G401.6 (cell line): ENCODE measurements around the gene PRELID1.
A peak's percentile ranks its signal among the peaks of the same experiment; 100 is the strongest.
"Not testable (repeated sequence)": the region's sequence is repeated elsewhere in the genome, so short reads cannot be mapped to it uniquely, and the experiment has no call there.

Experiments
- FAIRE-seq: peaks from 2 replicates; lab custom pipeline; 2012; peaks lifted over from hg19 to GRCh38; lab: Jason Lieb, UNC

The PRELID1 gene

DNA sequence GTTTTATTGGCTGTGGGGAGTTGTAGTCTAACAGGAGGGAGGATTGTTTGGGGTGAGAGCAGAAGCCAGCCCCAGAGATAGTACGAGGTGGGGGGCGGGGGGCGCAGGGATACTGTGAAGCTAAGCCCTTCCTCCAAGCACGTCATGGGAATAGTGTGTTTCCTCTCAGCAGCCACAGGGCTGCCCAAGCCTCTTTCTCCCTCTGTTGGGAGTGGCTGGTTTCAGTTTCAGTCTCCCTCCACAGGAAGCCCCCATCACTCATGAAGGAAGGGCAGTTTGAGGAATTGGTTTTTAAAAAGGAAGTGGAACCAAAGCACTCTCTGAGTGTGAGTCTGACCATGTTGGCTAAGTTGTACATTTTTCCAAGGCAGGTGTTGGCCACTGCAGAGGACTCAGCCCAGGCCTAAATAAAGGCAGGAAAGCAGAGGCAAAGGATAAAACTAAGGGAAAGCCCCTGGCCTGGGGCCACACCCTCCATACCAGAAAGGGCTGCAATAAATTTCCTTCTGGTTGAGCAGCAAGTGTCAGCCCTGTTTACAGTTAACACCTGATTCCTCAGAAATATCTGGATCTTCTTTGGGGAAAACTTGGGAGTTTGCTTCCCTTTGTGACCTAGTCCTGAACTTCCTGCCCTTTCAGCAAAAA lies 3.2 kb upstream of the PRELID1 start:
- FAIRE-seq: no peak

DNA sequence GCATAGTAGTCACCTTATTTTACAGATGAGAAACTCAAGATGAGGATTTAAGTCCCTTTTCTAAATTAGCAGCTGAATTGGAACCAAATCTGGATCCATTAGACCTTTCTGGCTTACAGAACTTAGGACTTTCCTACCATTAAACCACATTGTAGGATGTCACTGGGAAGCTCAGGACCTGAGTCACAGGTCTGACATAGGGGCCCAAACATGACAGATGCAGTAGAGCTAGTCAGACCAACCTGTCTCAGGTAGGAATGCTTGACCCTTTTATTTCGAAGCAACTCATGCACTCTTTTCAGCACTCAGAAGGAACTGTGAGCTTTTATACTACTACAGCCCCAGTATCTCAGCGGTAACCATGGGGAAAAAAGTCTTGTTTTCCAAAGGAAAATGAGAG lies 2.6 kb upstream of the PRELID1 start:
- no peak for FAIRE-seq

DNA sequence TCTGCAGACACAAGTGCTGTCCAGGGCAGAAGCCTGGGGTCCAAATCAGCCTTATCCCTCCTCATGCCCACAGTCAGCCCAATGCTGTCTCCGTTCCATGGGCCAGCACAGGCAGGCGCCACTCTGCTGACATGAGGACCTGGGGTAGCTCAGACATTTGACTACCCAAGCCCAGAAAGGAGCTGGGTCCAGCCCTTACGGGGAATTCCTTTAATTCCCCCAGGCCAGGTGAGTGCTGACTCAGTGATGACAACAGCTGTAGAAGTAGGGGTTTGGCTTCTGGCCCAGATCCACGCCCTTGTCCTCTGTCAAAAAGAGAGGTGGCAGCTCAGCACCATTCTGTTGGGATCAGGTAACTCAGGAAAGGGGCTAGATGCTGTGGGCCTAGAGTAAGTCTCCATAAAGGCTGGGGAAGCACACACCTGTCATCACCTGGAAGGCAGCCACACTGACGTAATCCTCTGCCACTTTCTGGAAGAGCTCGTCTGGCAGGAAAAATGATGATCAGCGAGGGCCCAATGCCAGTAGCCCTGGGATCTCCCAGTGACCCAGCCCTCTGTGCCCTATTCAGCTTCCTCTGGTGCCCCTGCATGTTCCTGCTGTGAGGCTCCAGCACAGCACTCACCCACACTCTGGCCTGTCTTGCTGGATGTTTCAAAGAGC lies 2.0 kb upstream of the PRELID1 start:
- FAIRE-seq: no peak

DNA sequence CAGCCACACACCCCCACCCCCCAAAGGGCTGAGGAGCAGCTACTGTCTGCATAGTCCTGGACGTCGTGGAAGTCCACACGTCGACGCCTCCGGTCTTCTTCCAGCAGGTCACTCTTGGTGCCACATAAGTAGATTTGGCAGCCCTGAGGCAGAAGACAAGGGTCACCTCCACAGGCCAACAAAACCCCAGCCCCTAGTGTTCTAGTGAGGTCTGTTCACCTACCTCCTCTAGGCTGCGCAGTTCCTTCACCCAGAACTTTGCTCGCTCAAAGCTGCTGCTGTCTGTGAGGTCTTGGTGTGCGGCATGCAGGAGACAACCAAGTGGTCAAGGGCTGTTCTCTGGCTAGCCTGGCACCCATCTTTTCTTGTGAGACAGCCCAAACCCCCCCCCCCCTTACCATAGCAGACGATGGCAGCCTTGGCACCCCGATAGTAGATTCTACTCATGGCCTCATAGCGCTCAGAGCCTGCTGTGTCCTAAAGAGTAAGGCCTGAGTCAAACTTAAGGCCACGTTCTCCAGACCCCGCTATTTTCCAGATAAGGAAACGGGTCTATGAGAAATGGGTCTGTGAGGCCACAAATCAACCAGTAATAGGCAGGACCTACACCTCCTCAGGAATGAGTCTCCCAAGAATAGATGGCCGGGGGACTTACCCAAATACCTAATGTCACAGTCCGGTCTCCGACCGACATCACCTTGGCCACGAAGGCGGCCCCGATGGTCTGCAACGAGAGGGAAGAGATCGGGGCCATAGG lies 1.1 kb upstream of the PRELID1 start:
- FAIRE-seq: no peak

DNA sequence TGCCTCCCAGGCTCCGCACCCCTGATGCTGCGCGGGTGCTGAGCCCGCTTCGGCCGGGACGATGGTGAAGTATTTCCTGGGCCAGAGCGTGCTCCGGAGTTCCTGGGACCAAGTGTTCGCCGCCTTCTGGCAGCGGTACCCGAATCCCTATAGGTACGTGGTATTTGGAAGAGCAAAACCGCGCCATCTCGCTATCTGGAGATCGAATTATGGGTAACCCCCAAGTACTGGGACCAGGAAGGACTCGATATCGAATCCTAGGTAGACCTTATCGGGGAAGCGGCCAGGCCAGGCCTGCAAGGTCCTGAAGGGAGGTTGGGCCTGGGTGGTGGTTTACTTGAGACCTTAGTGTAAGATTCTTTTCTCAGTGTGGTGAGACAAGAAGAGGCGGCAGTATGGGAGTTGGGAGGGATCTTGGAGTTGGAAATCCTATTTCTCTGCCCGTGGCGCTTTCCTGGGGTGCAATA lies 359 bp downstream of the PRELID1 start:
- FAIRE-seq: no peak

DNA sequence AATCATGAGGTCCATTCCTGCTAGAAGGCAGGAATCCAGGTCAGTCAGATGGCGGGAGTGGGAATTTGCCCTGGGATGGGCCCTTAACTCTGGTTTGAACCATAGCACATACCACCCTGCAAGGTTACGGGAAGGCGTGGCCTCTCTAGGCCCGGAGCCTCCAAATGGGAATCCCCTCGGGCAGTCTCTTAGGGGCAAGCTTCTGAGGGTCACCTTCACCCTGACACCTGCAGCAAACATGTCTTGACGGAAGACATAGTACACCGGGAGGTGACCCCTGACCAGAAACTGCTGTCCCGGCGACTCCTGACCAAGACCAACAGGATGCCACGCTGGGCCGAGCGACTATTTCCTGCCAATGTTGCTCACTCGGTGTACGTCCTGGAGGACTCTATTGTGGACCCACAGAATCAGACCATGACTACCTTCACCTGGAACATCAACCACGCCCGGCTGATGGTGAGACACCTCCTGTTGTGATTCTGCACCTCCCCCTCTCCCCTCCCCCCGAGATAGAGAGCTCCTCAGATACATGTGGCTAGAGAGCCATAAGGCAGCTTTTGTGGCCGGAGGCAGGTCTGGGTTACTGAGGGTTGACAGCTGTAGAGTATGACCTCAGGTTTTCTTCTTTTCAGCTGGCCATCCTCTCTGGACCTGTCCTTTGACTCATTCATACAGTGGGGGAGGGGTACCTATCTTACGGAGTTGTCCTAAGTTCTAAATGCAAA lies 957 bp downstream of the PRELID1 start:
- FAIRE-seq: no peak

DNA sequence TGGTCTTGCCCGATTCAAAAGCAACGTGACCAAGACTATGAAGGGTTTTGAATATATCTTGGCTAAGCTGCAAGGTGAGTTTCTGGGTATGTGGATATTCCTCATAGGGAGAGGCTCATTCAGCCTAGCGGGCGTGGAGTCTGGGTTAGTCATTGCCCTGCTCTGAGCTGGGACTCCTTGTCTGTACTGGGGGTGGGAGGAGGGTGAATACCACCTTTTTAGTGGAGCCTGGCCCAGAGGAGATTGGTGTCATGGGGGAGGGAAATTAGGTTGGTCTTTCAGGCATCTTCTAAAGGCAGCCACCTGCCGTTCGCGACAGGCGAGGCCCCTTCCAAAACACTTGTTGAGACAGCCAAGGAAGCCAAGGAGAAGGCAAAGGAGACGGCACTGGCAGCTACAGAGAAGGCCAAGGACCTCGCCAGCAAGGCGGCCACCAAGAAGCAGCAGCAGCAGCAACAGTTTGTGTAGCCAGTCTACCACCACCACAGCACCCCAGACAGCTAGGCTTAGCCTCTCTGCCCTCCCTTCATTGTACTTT lies 2.6 kb downstream of the PRELID1 start:
- FAIRE-seq: not testable (repeated sequence)

DNA sequence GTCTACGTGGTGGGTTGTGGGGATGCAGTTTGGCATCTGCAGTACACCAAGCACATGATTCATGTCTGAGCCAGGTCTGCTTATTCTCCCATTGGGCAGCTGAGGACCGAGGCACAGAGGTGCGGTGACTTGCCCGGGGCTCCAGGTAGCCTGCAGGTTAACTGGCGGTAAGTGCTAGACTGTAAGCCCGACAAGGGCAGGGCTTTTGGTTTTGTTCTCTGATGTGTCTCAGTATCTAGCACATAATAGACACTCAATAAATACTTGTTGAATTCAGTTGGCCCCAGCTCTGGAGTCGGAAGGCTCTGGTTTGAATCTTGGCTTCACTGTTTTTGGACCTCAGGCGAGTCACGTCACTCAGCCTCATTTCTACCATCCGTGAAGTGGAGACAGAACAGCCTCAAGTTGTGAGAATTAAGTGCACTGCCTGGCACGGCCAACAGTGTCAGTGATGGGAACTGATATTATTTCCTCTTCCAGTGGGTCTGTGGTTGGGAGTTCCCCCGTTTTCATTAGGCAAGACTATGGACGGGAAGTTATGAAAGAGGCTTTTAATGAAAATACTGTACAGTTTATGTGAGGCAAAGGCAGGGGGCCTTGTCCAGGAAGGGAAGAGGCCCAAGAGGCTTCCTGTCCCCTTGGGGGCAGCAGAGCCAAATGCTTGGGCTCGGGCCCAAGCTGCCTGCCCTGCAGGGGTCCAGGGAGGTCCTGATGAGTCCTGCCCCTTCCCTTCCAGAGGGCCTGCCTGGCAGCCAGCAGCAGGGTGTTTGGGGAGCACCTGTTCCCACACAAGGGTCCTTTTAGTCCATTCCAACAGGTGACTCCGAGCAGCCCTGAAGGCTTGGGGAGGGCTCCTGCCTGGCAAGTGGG lies 3.3 kb downstream of the PRELID1 start:
- no peak for FAIRE-seq

DNA sequence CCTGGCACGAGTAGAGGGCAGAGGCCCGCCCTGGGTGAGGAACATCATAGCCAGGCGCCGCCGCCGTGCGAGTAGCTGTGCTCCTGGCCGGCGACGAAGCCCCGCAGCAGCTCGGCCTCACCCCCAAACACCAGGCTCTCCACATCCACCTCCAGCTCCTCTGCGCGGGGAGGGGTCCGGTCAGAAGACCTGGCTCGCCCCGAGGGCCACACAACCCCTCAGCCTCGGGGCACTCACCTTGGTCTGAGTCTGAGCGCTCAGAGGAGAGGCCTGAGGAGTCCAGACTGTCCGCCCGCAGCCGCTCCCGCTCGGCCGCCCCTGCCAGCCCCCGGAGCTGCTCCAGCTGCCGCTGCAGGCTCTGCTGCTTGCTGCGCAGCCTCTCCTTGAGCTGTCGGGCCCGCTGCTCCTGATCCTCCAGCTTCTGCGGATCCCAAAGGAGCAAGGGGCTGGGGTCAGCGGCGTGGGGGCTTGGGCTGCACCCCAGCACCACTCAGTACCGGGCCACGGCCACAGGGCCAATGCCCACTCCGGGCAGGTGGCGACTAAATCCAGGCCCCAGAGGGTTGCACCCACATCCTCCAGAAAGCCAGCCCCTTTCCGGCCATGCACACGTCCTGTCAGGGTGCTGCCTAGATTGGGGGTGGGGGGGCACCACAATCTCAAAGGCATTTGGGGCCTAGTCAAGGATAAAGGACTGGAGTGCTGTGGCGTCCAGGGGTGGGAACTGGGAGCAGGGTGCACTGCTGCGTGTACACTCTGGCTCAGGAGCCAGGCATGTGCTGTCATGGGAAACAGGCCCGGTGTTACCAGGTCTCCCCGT lies 4.2 kb downstream of the PRELID1 start:
- FAIRE-seq: no peak

DNA sequence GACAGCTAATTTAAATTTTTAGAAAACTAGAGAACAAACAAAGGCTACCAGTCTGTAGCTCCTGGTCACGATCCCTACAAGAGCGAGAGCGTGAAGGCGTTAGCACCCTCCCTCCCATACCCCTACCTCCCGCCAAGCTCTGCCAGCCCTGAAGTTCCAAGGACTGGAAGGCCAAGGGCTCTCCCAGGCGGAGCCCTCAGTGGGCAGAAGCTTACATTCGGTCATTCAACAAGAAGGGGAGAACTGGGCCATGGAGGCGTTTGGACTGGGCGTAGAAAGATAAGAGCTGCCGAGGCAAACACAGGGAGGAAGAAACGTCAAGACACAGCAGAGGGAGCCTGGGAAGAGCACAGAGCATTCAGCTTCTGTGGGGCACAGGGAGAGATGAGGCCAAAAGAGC lies 5.1 kb downstream of the PRELID1 start:
- no peak for FAIRE-seq

DNA sequence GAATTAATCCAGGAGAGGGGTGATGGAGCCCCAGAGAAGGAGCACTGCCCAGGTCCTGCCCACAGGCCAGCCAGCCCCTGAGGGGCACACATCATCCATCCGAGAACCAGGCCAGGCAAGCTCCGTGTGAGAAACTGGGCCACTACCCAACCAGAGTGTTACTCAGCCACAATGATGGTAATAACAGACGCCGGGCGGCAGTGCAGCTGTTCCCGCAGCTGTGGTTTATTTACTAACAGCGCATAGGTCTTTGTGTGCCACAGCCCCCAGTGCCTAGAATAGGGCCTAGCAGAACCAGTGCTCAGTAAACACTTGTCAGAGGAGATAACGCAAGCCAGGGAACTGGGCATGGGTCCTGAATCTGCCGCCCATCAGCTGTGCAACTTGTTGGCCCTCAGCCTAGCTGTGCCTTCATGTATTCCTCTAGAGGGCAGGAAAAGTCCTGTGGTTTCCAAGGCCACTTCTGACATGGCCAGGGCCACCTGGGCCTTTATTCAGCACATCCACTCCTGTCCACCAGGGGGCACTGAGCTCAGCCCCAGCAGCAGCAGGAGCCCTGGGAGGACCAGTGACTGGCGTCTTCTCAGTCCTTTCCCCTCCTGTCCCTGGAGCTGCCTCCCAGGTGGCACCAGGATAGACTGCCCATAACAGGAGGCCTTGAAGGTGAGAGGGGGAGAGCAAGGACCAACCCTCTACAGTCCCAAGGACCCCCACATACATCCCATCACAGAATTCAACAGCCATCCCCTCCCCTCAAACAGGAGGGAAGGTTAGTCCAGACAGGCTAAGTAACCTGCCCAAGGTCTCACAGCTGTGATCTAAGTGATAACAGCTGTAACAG lies 6.0 kb downstream of the PRELID1 start:
- FAIRE-seq: peak; percentile 39

DNA sequence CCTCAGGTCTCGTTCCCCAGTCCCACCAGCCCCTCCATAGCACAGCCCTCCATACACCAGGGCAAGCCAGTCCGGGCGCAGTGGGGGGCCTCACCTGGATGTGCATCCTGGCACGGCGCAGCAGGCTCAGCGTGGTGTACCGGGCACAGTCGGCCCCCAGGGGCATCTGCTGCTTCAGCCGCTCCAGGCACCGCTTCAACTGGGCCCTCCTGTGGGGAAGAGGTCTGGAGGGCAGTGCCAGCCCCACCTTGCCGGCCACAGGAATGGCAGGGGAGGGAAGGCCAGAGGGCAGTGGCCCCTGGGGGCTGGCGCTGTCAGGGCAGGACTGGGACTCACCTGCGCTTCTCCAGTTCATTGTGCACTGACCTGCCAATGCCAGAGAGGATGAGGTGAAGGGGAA lies 6.7 kb downstream of the PRELID1 start:
- FAIRE-seq: no peak

DNA sequence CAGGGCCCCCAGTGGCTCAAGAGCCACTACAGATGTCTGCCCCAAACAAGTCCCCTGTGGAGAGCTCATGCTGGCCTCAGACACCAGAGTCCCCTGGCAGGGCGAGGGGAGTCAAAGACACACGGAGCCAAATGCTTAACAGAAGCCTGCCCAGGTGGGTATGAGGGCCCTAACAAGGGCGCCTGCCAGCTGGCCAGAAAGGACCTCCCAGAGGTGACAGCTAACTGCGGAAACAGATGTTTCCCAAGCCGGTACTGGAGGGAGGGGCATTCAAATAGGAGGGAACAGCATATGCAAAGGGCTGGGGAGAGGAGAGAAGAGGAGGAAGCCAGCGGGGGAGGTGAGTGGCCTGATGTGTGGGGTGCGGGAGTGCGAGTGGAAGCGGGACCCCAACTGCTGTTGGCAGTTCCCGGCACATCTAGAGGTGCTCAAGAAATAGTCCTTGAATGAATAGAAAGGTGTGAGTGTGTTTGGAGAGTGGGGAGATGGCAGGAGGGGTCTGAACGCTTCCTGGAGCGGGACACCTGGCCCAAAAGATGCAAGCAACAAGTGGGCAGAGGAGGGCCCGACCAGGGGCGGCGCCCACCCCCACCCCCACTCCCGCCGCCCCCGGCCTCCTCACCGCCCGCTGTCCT lies 7.3 kb downstream of the PRELID1 start:
- no peak for FAIRE-seq

DNA sequence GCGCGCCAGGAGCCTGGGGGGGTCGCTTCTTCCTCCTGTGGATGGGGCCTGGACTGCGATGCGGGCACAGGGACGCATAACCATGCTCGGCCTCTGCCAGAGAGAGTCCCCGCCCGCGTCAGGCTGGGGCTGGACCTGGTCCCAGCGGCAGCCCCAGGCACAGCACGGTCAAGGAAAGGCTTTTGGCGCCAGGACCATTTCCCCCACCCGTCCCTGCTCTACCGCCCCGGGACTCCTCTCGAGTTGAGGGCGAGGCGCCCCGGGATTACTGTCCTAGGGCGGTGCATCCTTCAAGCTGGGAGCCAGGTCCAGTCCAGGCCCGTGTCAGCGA lies 7.8 kb downstream of the PRELID1 start:
- FAIRE-seq: no peak

DNA sequence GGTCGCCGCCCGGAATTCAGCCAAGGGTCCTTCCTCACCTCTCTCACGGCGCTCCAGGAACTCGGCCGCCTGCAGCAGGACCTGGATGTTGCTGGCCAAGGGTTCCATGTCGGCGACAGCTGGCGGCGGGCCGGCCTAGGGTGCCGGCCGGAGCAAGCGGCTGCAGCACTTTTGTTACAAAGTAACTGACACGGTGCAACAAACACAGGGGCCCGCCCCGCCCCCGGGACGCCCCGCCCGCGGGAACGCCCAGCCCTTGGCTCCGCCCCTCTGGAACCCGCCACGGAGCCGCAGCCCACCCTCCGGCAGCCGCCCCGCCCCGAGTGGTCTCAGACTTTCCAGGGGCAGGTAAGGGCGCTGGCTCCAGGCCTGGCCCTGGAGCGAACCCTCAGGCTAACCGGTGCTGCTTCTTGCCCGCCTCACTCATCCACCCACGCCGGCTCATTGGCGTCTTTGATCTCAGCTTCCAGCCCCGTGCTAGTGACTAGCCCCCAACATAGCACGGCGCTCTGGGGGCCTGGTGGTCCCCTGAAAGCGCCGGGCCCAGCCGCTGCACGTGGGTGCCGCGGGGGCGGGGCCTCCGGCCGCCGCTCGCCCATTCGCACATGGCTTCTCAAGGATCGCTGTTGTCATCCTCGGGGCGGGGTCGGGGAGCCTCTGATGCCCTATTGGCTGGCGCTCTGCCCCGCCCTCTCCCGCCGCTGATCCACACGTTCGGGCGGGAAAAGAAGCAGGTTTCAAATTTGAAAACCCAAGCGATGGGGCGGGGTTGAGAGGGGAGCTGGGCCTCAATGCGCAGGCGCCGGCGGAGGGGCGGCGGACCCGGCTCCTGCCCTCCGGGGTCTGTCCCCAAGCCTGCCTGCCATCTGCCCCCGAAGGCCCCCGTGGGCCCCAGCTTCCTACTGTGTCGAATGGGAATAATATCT lies 8.4 kb downstream of the PRELID1 start, which contains the start of gene MXD3:
Gene MXD3, minus strand, starts transcription at position 176 of the 926 bp plus-strand sequence. Its CDS starts 68 bp downstream, at position 108.
- FAIRE-seq: peak; percentile 96

DNA sequence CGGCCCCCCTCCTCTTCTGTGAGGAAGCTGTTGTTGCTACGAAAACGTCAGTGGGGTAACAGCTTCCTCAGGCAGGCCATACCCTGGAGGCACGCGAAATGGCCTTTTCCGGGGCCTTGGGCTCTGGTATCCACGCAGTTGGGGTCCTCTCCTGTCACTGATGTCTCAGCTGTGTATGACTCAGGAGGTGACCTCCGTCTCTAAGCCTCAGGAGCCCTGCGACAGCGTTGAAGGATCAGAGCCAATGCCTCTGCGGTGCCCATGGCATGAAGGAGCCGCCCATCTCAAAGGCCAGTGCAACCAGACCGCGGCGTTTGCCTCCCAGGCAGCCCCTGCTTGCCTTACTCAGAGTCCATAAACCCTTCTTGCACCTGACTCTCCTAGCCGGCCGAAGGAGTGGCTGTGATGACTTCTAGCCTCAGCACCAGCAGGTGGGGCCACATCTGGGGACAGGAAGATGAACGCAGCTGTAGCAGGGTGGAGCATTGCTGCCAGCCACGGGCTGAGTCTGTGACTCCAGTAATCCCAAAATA lies 9.1 kb downstream of the PRELID1 start:
- FAIRE-seq: no peak

DNA sequence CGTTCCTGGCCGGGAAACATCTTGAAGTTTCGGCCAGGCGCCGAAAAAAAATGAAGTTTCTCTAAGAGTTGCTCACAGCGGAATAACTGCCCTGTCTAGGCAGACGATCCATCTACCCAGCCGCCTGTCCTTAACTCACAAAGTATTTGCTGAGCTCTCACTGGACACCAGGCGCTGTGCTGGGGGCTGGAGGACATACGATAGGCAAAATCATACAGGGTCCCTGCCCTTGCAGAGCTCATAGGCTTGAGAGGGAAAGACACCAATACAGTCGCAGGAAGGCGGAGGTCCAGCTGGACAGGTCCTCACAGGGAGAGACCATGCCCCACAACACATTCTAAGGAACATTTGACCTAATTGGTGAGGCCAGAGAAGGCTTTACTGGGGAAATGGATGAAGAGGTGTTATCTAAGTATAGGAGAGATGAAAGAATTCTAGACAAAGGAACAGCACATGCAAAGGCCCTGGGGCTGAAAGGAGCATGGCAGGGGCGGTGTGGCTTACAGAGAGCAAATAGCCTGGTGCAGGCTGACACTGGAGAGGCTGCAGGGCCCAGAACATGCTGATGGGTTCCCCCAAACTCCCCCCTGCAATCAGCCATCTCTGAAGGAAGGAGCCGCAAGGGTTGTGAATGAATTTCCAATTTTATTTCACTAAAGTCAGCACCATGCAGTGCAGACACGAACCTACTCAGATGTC lies 10.1 kb downstream of the PRELID1 start:
- no peak for FAIRE-seq
